Measurements from ENCODE around the gene ZNF789. TPM values are rescaled to one million over a fixed set of nuclear protein-coding genes. Genes with fewer than 3 reads are reported as not detected.
A peak's percentile ranks its signal among the peaks of the same experiment; 100 is the strongest.

ZNF789 gene
- polyA plus RNA-seq (2012; rRNA removed) = 27.7 and 34.5 TPM in 2 replicates
- 19.9 and 20.2 TPM in 2 replicates for polyA plus RNA-seq (2012; cell fraction: cytosol; rRNA removed)
- 68.2 and 103 TPM in 2 replicates for polyA plus RNA-seq (2012; cell fraction: nucleus; rRNA removed)

GRCh38 chr7:99472561-99473314, at the start of gene ZNF789:
Gene ZNF789 (plus strand): TSS chr7:99472890. CDS start chr7:99476457, 3,567 bp downstream.
- Histone ChIP-seq H3K36me3 (replicated peaks in 1 of 2; ENCODE audit: control insufficient read depth in 1 of 2, insufficient read depth in 2 of 2, low read length in 1 of 2) (peaks cover 5% of the 10 kb centered on the region in 2 experiments), H3K9ac (peak within 1 kb of the TSS; percentile 87), H3K9me3 (no peaks in the 10 kb centered on the region), H2AFZ (ENCODE audit: low read depth) (peak within 1 kb of the TSS; percentile 98), H4K20me1 (ENCODE audit: insufficient read depth) (no peaks in the 10 kb centered on the region), H3K9me2 (no peaks in the 10 kb centered on the region), H3F3A (replicated peaks; ENCODE audit: insufficient read depth) (peaks cover 16% of the 10 kb centered on the region), H3K79me2 (ENCODE audit: insufficient read depth) (peaks cover 49% of the 10 kb centered on the region), H3K4me3 (ENCODE audit: low read depth in 2 of 2, low read length in 1 of 2) (peak within 1 kb of the TSS; percentile 69 to 100), H3K4me2 (peak within 1 kb of the TSS; percentile 98), H3K27me3 (ENCODE audit: insufficient read depth) (no peaks in the 10 kb centered on the region), H3K4me1 (ENCODE audit: control insufficient read depth in 1 of 2, insufficient read depth in 2 of 2, low read depth in 1 of 2, low read length in 1 of 2) (peaks cover 5 to 8% of the 10 kb centered on the region in 2 experiments; a peak in 2 of 4 replicates), H3K27ac (ENCODE audit: low read depth in 2 of 2, low read length in 1 of 2) (peak within 1 kb of the TSS; percentile 74 to 91)
- ChIA-PET CTCF (interaction anchor here (1.0 kb wide), 1 partner anchor 24 kb away, joined by 3 read pairs; no protein-coding TSS in a partner anchor), POLR2A (interaction anchor here (1.0 to 1.6 kb wide), 2 partner anchors 27 kb away, joined by 4 to 7 read pairs; partner anchors contain the start of gene ZNF394)
- WGBS (ENCODE audit: low lambda C conversion rate) = 1% methylated on average over 44 of the region's 56 CpGs
- DNase-seq = peak; percentile 100
- TF ChIP-seq FOXM1 (IDR thresholded peaks at IDR 0.05; ENCODE audit: low read depth) (0 out of 2 replicates have a peak, but pooled peaks have one; percentile 12), NRF1 (IDR thresholded peaks at IDR 0.05; ENCODE audit: low read depth, low read length) (peak; percentile 64), USF1 (IDR thresholded peaks at IDR 0.05; ENCODE audit: borderline replicate concordance, low read depth) (peak; percentile 99), EP300 (IDR thresholded peaks at IDR 0.05; ENCODE audit: borderline replicate concordance in 1 of 2, low read depth in 1 of 2, low read length in 1 of 2) (0 out of 4 replicates have a peak, but pooled peaks of 1 of the 2 experiments have one; percentile 10), MAX (IDR thresholded peaks at IDR 0.05; ENCODE audit: low read depth) (peak; percentile 82), JUND (IDR thresholded peaks at IDR 0.05) (no peak), NFIC (IDR thresholded peaks at IDR 0.05; ENCODE audit: borderline replicate concordance) (peak; percentile 4; the same call in 1 of the 2 replicates), YY1 (IDR thresholded peaks at IDR 0.05; ENCODE audit: low read depth) (no peak; the same call in 1 of the 2 replicates), GABPA (IDR thresholded peaks at IDR 0.05; ENCODE audit: low read depth) (peak; percentile 41; the same call in 1 of the 2 replicates), POLR2AphosphoS5 (IDR thresholded peaks at IDR 0.05; ENCODE audit: low read depth, low read length) (peak; percentile 69), MXI1 (IDR thresholded peaks at IDR 0.05; ENCODE audit: low read depth, low read length) (peak; percentile 84), MEF2A (IDR thresholded peaks at IDR 0.05; ENCODE audit: borderline replicate concordance, low read depth) (no peak), TAF1 (IDR thresholded peaks at IDR 0.05; ENCODE audit: borderline replicate concordance, low read depth, low read length) (peak; percentile 81; the same call in 1 of the 2 replicates), FOSL2 (IDR thresholded peaks at IDR 0.05; ENCODE audit: borderline replicate concordance, low read depth) (no peak), GATA2 (CRISPR knock-in tag; IDR thresholded peaks at IDR 0.05) (peak; percentile 71; the same call in 1 of the 2 replicates), RFX5 (IDR thresholded peaks at IDR 0.05; ENCODE audit: low read length) (peak; percentile 86), EZH2phosphoT487 (IDR thresholded peaks at IDR 0.05; ENCODE audit: borderline replicate concordance, low read depth) (no peak), SIN3A (IDR thresholded peaks at IDR 0.05; ENCODE audit: borderline replicate concordance, low read depth, low read length) (no peak; the same call in 1 of the 2 replicates), SMC3 (IDR thresholded peaks at IDR 0.05; ENCODE audit: low read depth, low read length) (no peak), TCF12 (IDR thresholded peaks at IDR 0.05) (peak; percentile 14; the same call in 1 of the 2 replicates), RAD21 (IDR thresholded peaks at IDR 0.05; ENCODE audit: low read length) (no peak)
- TF ChIP-seq, protein P1, sequence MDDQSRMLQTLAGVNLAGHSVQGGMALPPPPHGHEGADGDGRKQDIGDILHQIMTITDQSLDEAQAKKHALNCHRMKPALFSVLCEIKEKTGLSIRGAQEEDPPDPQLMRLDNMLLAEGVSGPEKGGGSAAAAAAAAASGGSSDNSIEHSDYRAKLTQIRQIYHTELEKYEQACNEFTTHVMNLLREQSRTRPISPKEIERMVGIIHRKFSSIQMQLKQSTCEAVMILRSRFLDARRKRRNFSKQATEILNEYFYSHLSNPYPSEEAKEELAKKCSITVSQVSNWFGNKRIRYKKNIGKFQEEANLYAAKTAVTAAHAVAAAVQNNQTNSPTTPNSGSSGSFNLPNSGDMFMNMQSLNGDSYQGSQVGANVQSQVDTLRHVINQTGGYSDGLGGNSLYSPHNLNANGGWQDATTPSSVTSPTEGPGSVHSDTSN (IDR thresholded peaks at IDR 0.05) = peak; percentile 98
- TF ChIP-seq, protein P2, sequence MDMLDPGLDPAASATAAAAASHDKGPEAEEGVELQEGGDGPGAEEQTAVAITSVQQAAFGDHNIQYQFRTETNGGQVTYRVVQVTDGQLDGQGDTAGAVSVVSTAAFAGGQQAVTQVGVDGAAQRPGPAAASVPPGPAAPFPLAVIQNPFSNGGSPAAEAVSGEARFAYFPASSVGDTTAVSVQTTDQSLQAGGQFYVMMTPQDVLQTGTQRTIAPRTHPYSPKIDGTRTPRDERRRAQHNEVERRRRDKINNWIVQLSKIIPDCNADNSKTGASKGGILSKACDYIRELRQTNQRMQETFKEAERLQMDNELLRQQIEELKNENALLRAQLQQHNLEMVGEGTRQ (IDR thresholded peaks at IDR 0.05; ENCODE audit: borderline replicate concordance, low read depth, low read length) = peak; percentile 94
- TF ChIP-seq, protein P3, sequence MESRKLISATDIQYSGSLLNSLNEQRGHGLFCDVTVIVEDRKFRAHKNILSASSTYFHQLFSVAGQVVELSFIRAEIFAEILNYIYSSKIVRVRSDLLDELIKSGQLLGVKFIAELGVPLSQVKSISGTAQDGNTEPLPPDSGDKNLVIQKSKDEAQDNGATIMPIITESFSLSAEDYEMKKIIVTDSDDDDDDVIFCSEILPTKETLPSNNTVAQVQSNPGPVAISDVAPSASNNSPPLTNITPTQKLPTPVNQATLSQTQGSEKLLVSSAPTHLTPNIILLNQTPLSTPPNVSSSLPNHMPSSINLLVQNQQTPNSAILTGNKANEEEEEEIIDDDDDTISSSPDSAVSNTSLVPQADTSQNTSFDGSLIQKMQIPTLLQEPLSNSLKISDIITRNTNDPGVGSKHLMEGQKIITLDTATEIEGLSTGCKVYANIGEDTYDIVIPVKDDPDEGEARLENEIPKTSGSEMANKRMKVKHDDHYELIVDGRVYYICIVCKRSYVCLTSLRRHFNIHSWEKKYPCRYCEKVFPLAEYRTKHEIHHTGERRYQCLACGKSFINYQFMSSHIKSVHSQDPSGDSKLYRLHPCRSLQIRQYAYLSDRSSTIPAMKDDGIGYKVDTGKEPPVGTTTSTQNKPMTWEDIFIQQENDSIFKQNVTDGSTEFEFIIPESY (IDR thresholded peaks at IDR 0.05; ENCODE audit: borderline replicate concordance, low read depth) = no peak
- TF ChIP-seq, protein P4, sequence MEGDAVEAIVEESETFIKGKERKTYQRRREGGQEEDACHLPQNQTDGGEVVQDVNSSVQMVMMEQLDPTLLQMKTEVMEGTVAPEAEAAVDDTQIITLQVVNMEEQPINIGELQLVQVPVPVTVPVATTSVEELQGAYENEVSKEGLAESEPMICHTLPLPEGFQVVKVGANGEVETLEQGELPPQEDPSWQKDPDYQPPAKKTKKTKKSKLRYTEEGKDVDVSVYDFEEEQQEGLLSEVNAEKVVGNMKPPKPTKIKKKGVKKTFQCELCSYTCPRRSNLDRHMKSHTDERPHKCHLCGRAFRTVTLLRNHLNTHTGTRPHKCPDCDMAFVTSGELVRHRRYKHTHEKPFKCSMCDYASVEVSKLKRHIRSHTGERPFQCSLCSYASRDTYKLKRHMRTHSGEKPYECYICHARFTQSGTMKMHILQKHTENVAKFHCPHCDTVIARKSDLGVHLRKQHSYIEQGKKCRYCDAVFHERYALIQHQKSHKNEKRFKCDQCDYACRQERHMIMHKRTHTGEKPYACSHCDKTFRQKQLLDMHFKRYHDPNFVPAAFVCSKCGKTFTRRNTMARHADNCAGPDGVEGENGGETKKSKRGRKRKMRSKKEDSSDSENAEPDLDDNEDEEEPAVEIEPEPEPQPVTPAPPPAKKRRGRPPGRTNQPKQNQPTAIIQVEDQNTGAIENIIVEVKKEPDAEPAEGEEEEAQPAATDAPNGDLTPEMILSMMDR (IDR thresholded peaks at IDR 0.05) = no peak
